ENCODE measurements around the gene DENND1A.

Gene DENND1A

GRCh38 chr9:123348317-123348992, 581.5 kb downstream of the DENND1A start:
- ChIA-PET CTCF (interaction anchor here (1.2 kb wide), 1 partner anchor 12 kb away, joined by 3 read pairs; no protein-coding TSS in a partner anchor), POLR2A (no interaction called here)
- TF ChIP-seq ARNT (IDR thresholded peaks at IDR 0.05) (no peak), FOXA1 (IDR thresholded peaks at IDR 0.05) (no peak), BHLHE40 (IDR thresholded peaks at IDR 0.05; ENCODE audit: borderline replicate concordance) (no peak), SUZ12 (IDR thresholded peaks at IDR 0.05) (no peak), SP1 (IDR thresholded peaks at IDR 0.05) (no peak), CTBP1 (IDR thresholded peaks at IDR 0.05; ENCODE audit: borderline replicate concordance) (no peak), ELF4 (IDR thresholded peaks at IDR 0.05) (no peak), PKNOX1 (IDR thresholded peaks at IDR 0.05) (no peak), HDGF (IDR thresholded peaks at IDR 0.05; ENCODE audit: borderline replicate concordance) (no peak), L3MBTL2 (conservative IDR thresholded peaks at IDR 0.05) (no peak), ZNF384 (IDR thresholded peaks at IDR 0.05) (no peak), TARDBP (IDR thresholded peaks at IDR 0.05) (no peak), FOXK2 (IDR thresholded peaks at IDR 0.05) (no peak), NFRKB (IDR thresholded peaks at IDR 0.05) (no peak), LEF1 (IDR thresholded peaks at IDR 0.05; ENCODE audit: borderline replicate concordance) (no peak)
- no peak for DNase-seq (ENCODE audit: extremely low spot score)

GRCh38 chr9:123347289-123348060, 582.5 kb downstream of the DENND1A start:
- ChIA-PET POLR2A (no interaction called here), CTCF (interaction anchor here (1.2 kb wide), 1 partner anchor 11 kb away, joined by 3 read pairs; no protein-coding TSS in a partner anchor)
- DNase-seq (ENCODE audit: extremely low spot score) = no peak
- TF ChIP-seq ZNF384 (IDR thresholded peaks at IDR 0.05) (no peak), FOXA1 (IDR thresholded peaks at IDR 0.05) (no peak), CTBP1 (IDR thresholded peaks at IDR 0.05; ENCODE audit: borderline replicate concordance) (no peak), BHLHE40 (IDR thresholded peaks at IDR 0.05; ENCODE audit: borderline replicate concordance) (no peak), FOXK2 (IDR thresholded peaks at IDR 0.05) (no peak), ELF4 (IDR thresholded peaks at IDR 0.05) (no peak), ARNT (IDR thresholded peaks at IDR 0.05) (no peak), SP1 (IDR thresholded peaks at IDR 0.05) (no peak), TARDBP (IDR thresholded peaks at IDR 0.05) (no peak), L3MBTL2 (conservative IDR thresholded peaks at IDR 0.05) (no peak)

DNA sequence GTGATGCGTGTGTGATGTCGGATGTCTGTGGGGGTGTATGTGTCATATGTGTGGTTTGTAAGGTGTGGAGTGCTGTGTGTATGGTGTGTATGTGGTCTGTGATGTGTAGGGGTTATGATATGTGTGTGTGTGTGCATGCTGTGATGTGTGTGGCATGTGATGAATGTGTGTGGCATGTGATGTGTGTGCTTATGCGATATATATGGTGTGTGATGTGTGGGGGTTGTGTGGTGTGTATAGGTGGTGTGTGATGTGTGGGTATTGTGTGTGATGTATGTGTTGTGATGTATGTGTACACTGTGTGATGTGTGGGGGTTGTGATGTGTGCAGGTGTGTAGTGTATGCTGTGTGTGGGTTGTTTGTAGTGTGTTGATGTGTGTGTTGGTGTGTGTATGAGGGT, 583.1 kb downstream of the DENND1A start:
- ChIA-PET CTCF (no interaction called here), POLR2A (no interaction called here)
- TF ChIP-seq L3MBTL2 (conservative IDR thresholded peaks at IDR 0.05) = no peak

GRCh38 chr9:123346026-123346425, 583.9 kb downstream of the DENND1A start:
- no peak for DNase-seq (ENCODE audit: extremely low spot score)
- ChIA-PET CTCF (no interaction called here), POLR2A (no interaction called here)
- TF ChIP-seq TARDBP (IDR thresholded peaks at IDR 0.05) (no peak), FOXK2 (IDR thresholded peaks at IDR 0.05) (no peak), BHLHE40 (IDR thresholded peaks at IDR 0.05; ENCODE audit: borderline replicate concordance) (no peak), CTBP1 (IDR thresholded peaks at IDR 0.05; ENCODE audit: borderline replicate concordance) (no peak), ARNT (IDR thresholded peaks at IDR 0.05) (no peak), FOXM1 (IDR thresholded peaks at IDR 0.05; ENCODE audit: borderline replicate concordance) (no peak), L3MBTL2 (conservative IDR thresholded peaks at IDR 0.05) (no peak), SP1 (IDR thresholded peaks at IDR 0.05) (no peak), ELF4 (IDR thresholded peaks at IDR 0.05) (no peak), PKNOX1 (IDR thresholded peaks at IDR 0.05) (no peak), ZNF384 (IDR thresholded peaks at IDR 0.05) (no peak)

More for the DNA sequence above, 583.1 kb downstream of the DENND1A start:
- DNase-seq (ENCODE audit: extremely low spot score) = no peak

DNA sequence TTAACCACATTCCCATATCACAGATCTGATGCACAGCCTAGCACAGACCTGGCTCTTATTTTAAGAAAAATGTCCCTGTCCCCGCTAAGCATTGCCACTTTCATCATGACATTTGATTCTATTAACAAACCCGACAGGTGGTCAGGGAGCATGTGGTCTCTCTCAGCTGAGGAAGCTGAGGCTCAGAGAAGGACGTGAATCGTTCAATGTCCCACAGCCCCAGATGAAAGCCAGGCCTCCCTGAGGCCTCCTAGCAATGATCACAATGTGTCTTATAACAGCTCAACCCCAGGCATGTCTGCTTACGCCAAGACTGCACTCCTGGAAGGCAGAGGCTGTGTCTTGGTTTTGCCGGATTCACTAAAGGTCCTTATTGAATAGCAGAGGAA, 584.4 kb downstream of the DENND1A start:
- DNase-seq (ENCODE audit: extremely low spot score) = no peak
- ChIA-PET POLR2A (no interaction called here), CTCF (no interaction called here)
- TF ChIP-seq NFRKB (IDR thresholded peaks at IDR 0.05) (no peak), L3MBTL2 (conservative IDR thresholded peaks at IDR 0.05) (no peak), ZNF384 (IDR thresholded peaks at IDR 0.05) (no peak), CTBP1 (IDR thresholded peaks at IDR 0.05; ENCODE audit: borderline replicate concordance) (no peak), ARNT (IDR thresholded peaks at IDR 0.05) (no peak), TARDBP (IDR thresholded peaks at IDR 0.05) (no peak), ELF4 (IDR thresholded peaks at IDR 0.05) (no peak), SUZ12 (IDR thresholded peaks at IDR 0.05) (no peak), BHLHE40 (IDR thresholded peaks at IDR 0.05; ENCODE audit: borderline replicate concordance) (no peak), FOXK2 (IDR thresholded peaks at IDR 0.05) (no peak), FOXA1 (IDR thresholded peaks at IDR 0.05) (no peak), PKNOX1 (IDR thresholded peaks at IDR 0.05) (no peak), SP1 (IDR thresholded peaks at IDR 0.05) (no peak)

GRCh38 chr9:123344192-123344949, 585.6 kb downstream of the DENND1A start:
- DNase-seq (ENCODE audit: extremely low spot score) = no peak
- ChIA-PET CTCF (no interaction called here), POLR2A (no interaction called here)
- TF ChIP-seq ELF4 (IDR thresholded peaks at IDR 0.05) = no peak
- no peak for TF ChIP-seq FOXA1 (IDR thresholded peaks at IDR 0.05)
- TF ChIP-seq PKNOX1 (IDR thresholded peaks at IDR 0.05) = no peak
- TF ChIP-seq ZNF384 (IDR thresholded peaks at IDR 0.05) = no peak
- TF ChIP-seq L3MBTL2 (conservative IDR thresholded peaks at IDR 0.05) = no peak
- no peak for TF ChIP-seq NFRKB (IDR thresholded peaks at IDR 0.05)
- TF ChIP-seq ARNT (IDR thresholded peaks at IDR 0.05) = no peak
- TF ChIP-seq HDGF (IDR thresholded peaks at IDR 0.05; ENCODE audit: borderline replicate concordance) = no peak
- no peak for TF ChIP-seq LEF1 (IDR thresholded peaks at IDR 0.05; ENCODE audit: borderline replicate concordance)
- no peak for TF ChIP-seq SUZ12 (IDR thresholded peaks at IDR 0.05)
- TF ChIP-seq TARDBP (IDR thresholded peaks at IDR 0.05) = no peak
- TF ChIP-seq CTBP1 (IDR thresholded peaks at IDR 0.05; ENCODE audit: borderline replicate concordance) = no peak
- no peak for TF ChIP-seq FOXM1 (IDR thresholded peaks at IDR 0.05; ENCODE audit: borderline replicate concordance)
- no peak for TF ChIP-seq SP1 (IDR thresholded peaks at IDR 0.05)
- no peak for TF ChIP-seq FOXK2 (IDR thresholded peaks at IDR 0.05)
- TF ChIP-seq BHLHE40 (IDR thresholded peaks at IDR 0.05; ENCODE audit: borderline replicate concordance) = no peak

Data from HEK293T (cell line).